Loucy (cell line): ENCODE data around the gene ARID1B.

ENCODE experiments used
- H2AFZ ChIP-seq: fragments of 200-600 bp; sonication (generic); 2 replicates; pipeline ENCODE4 v1.6.0; 2016; ENCODE audit warnings: antibody characterized with exemption, mild to moderate bottlenecking, low read length, moderate library complexity
- H3F3A ChIP-seq: fragments of 200-600 bp; 2 replicates; pipeline ENCODE4 v1.6.0; 2016; ENCODE audit warnings: antibody characterized with exemption, low read depth, mild to moderate bottlenecking
- H3K27me3 ChIP-seq: fragments of 200-600 bp; sonication (generic); 2 replicates; pipeline ENCODE4 v1.6.1; 2014; ENCODE audit warnings: low read length, mild to moderate bottlenecking; ENCODE audit not compliant: insufficient read depth, poor library complexity, severe bottlenecking
- H3K36me3 ChIP-seq: fragments of 200-600 bp; sonication (generic); 2 replicates; pipeline ENCODE4 v1.6.1; 2016; ENCODE audit warnings: low read length; ENCODE audit not compliant: insufficient read depth
- H3K4me1 ChIP-seq: fragments of 200-600 bp; sonication (generic); 2 replicates; pipeline ENCODE4 v1.5.1; 2014; ENCODE audit warnings: low read length, mild to moderate bottlenecking; ENCODE audit not compliant: insufficient read depth, poor library complexity, severe bottlenecking
- H3K4me2 ChIP-seq: fragments of 200-600 bp; sonication (generic); 2 replicates; pipeline ENCODE4 v1.6.0; 2014; ENCODE audit warnings: antibody characterized with exemption, low read length, low read depth, mild to moderate bottlenecking; ENCODE audit not compliant: poor library complexity, severe bottlenecking
- H3K4me3 ChIP-seq: fragments of 200-600 bp; sonication (generic); 2 replicates; pipeline ENCODE4 v1.5.1; 2014; ENCODE audit warnings: low read length, mild to moderate bottlenecking, mixed read lengths; ENCODE audit not compliant: poor library complexity, severe bottlenecking
- H3K79me2 ChIP-seq: fragments of 200-600 bp; sonication (generic); 2 replicates; pipeline ENCODE4 v1.6.1; 2014; ENCODE audit warnings: low read length; ENCODE audit not compliant: insufficient read depth
- H3K9ac ChIP-seq: fragments of 200-600 bp; sonication (generic); 2 replicates; pipeline ENCODE4 v1.6.0; 2014; ENCODE audit warnings: mild to moderate bottlenecking, low read depth, low read length, moderate library complexity; ENCODE audit not compliant: poor library complexity, severe bottlenecking
- H3K9me2 ChIP-seq: fragments of 200-600 bp; sonication (generic); replicated peaks from 2 replicates; pipeline ENCODE4 v1.6.1; 2016; ENCODE audit warnings: low read depth, low read length, mixed read lengths
- H3K9me3 ChIP-seq: fragments of 200-600 bp; sonication (generic); 2 replicates; pipeline ENCODE4 v1.6.1; 2014; ENCODE audit warnings: mild to moderate bottlenecking, antibody characterized with exemption, low read length, low read depth; ENCODE audit not compliant: insufficient read depth
- H4K20me1 ChIP-seq: fragments of 200-600 bp; sonication (generic); 2 replicates; pipeline ENCODE4 v1.6.0; 2014; ENCODE audit warnings: antibody characterized with exemption, low read length, mild to moderate bottlenecking; ENCODE audit not compliant: insufficient read depth, poor library complexity, severe bottlenecking
- EZH2phosphoT487 ChIP-seq: fragments of 200-600 bp; IDR thresholded peaks from 2 replicates; pipeline ENCODE4 v1.6.1; 2018; ENCODE audit warnings: antibody characterized with exemption, mild to moderate bottlenecking, moderate library complexity, borderline replicate concordance
- TF ChIP-seq, protein P1 (sequence below): fragments of 200-600 bp; sonication (generic); conservative IDR thresholded peaks from 2 replicates; pipeline ENCODE4 v1.5.1; 2014; ENCODE audit warnings: mild to moderate bottlenecking, antibody characterized with exemption, low read length

ARID1B gene

DNA sequence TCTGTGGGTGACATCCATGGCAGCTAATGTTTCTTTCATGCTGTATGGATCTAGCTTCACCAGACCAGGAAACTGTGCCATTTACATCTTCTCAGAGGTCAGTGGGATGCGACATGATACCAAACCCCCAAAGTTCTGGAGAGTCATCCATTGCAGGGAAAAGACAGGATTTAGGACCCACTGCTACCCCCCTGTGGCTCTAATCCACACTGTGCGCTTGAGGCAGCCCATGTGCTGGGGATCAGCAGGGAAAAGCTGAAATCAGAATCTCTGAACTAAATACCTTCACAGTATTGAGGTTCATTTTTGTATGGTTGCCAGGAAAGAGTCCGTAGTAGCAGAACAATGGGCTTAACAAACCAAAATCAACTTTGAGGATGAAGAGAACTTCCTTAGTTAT, 381.7 kb downstream of the ARID1B start:
- no peaks in the 10 kb centered on the region for H4K20me1 ChIP-seq
- H3K4me2 ChIP-seq: no peak overlapping the region
- no peaks in the 10 kb centered on the region for H3K9me3 ChIP-seq
- no peaks in the 10 kb centered on the region for H3K79me2 ChIP-seq
- TF ChIP-seq, protein P1, sequence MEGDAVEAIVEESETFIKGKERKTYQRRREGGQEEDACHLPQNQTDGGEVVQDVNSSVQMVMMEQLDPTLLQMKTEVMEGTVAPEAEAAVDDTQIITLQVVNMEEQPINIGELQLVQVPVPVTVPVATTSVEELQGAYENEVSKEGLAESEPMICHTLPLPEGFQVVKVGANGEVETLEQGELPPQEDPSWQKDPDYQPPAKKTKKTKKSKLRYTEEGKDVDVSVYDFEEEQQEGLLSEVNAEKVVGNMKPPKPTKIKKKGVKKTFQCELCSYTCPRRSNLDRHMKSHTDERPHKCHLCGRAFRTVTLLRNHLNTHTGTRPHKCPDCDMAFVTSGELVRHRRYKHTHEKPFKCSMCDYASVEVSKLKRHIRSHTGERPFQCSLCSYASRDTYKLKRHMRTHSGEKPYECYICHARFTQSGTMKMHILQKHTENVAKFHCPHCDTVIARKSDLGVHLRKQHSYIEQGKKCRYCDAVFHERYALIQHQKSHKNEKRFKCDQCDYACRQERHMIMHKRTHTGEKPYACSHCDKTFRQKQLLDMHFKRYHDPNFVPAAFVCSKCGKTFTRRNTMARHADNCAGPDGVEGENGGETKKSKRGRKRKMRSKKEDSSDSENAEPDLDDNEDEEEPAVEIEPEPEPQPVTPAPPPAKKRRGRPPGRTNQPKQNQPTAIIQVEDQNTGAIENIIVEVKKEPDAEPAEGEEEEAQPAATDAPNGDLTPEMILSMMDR: no peak
- no peak for TF ChIP-seq EZH2phosphoT487
- H3K4me3 ChIP-seq: no peak overlapping the region
- no peak overlapping the region for H2AFZ ChIP-seq
- no peaks in the 10 kb centered on the region for H3K27me3 ChIP-seq
- no peak overlapping the region for H3K9ac ChIP-seq
- no peaks in the 10 kb centered on the region for H3F3A ChIP-seq
- peaks cover 35% of the 10 kb centered on the region; the same call in 1 of the 2 replicates for H3K36me3 ChIP-seq
- H3K9me2 ChIP-seq: no peaks in the 10 kb centered on the region
- no peaks in the 10 kb centered on the region for H3K4me1 ChIP-seq

- Histone ChIP-seq H3K79me2 (no peaks in the 10 kb centered on the region), H4K20me1 (no peaks in the 10 kb centered on the region), H3K4me3 (no peak overlapping the region), H3F3A (no peaks in the 10 kb centered on the region), H3K36me3 (peaks cover 30% of the 10 kb centered on the region; the same call in 1 of the 2 replicates), H3K4me1 (no peaks in the 10 kb centered on the region), H3K9me3 (no peaks in the 10 kb centered on the region), H3K9me2 (no peaks in the 10 kb centered on the region), H3K9ac (no peak overlapping the region), H2AFZ (no peak overlapping the region), H3K27me3 (no peaks in the 10 kb centered on the region), H3K4me2 (no peak overlapping the region)
- TF ChIP-seq, protein P1: no peak
- no peak for TF ChIP-seq EZH2phosphoT487
These were observed 382.2 kb downstream of the ARID1B start for GRCh38 chr6:157159348-157159747.

GRCh38 chr6:157161912-157162311, 384.7 kb downstream of the ARID1B start:
- Histone ChIP-seq H3K79me2 (no peaks in the 10 kb centered on the region), H3F3A (no peaks in the 10 kb centered on the region), H3K4me2 (no peak overlapping the region), H3K9ac (no peak overlapping the region), H2AFZ (no peak overlapping the region), H3K9me2 (no peaks in the 10 kb centered on the region), H3K36me3 (peaks cover 10% of the 10 kb centered on the region; the same call in 1 of the 2 replicates), H3K4me3 (no peak overlapping the region), H3K27me3 (no peaks in the 10 kb centered on the region), H3K4me1 (no peaks in the 10 kb centered on the region), H4K20me1 (no peaks in the 10 kb centered on the region), H3K9me3 (no peaks in the 10 kb centered on the region)
- no peak for TF ChIP-seq EZH2phosphoT487
- TF ChIP-seq, protein P1: no peak
